Gastroesophageal sphincter (tissue), 3 donors: Measurements from ENCODE around the gene HOXB7.

ENCODE experiments used
- EP300 ChIP-seq: sonication (generic); formaldehyde crosslinking; IDR thresholded peaks from one replicate; pipeline ENCODE4 v1.6.1; 2017; ENCODE audit warnings: antibody characterized with exemption, mild to moderate bottlenecking
- POLR2A ChIP-seq, 2 donors: fragments of 450-650 bp; IDR thresholded peaks; one replicate each; pipeline ENCODE4 v1.6.1; 2017; ENCODE audit warnings: antibody characterized with exemption in 2 of 2, mild to moderate bottlenecking in 2 of 2, moderate library complexity in 1 of 2
- POLR2AphosphoS5 ChIP-seq: sonication (generic); formaldehyde crosslinking; IDR thresholded peaks from one replicate; pipeline ENCODE4 v1.6.1; 2017; ENCODE audit warnings: antibody characterized with exemption
- TF ChIP-seq, protein P1 (sequence below), 4 experiments: fragments of 200-600 bp in 2 of 4; fragments of 450-650 bp in 2 of 4; sonication (generic) in 1 of 4; IDR thresholded peaks; one replicate each; pipeline ENCODE4 v1.5.1; 2017 to 2019; ENCODE audit warnings: antibody characterized with exemption in 4 of 4, mild to moderate bottlenecking in 2 of 4, moderate library complexity in 2 of 4

DNA sequence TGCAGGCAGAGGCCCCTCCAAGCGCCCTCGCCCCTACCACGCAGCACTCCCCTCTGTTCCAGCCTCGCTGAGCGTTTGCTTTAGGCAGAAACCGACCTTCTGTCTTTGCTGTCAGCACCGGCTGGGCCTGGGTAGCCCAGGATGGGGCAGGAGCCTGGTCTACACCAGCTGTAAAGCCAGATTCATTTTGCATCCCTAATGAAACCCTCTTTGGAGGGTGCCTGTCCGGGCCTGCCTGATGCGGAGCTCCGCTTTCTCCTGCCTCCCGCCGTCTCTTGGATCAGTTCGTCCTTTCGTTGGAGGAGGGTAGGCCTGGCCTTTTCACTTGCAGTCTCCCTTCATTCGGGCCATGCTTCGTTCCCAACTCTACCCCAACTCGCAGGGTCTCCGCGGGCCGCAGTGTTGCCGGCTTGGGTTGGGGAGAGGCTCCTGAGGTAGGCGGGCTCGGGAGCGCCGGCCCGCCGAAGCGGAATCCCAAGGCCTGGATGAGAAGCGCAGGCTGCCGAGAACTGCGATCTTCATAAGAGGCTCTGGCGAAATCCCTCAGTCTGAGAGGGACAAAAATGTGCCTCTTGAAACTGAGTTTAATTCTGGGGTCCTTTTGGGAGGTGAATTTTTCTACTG is 9.1 kb upstream of the HOXB7 start:
- no peak for TF ChIP-seq POLR2A (IDR thresholded peaks at IDR 0.05)
- TF ChIP-seq, protein P1, sequence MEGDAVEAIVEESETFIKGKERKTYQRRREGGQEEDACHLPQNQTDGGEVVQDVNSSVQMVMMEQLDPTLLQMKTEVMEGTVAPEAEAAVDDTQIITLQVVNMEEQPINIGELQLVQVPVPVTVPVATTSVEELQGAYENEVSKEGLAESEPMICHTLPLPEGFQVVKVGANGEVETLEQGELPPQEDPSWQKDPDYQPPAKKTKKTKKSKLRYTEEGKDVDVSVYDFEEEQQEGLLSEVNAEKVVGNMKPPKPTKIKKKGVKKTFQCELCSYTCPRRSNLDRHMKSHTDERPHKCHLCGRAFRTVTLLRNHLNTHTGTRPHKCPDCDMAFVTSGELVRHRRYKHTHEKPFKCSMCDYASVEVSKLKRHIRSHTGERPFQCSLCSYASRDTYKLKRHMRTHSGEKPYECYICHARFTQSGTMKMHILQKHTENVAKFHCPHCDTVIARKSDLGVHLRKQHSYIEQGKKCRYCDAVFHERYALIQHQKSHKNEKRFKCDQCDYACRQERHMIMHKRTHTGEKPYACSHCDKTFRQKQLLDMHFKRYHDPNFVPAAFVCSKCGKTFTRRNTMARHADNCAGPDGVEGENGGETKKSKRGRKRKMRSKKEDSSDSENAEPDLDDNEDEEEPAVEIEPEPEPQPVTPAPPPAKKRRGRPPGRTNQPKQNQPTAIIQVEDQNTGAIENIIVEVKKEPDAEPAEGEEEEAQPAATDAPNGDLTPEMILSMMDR (IDR thresholded peaks at IDR 0.05), result no peak
- TF ChIP-seq EP300, result no peak
- TF ChIP-seq POLR2AphosphoS5, result no peak
